ENCODE data around the gene COL17A1. TPM values are rescaled to one million over a fixed set of nuclear protein-coding genes. Genes with fewer than 3 reads are reported as not detected.

The COL17A1 gene
- total RNA-seq, 1 experiment from 2014 or later: 0.30 TPM

DNA sequence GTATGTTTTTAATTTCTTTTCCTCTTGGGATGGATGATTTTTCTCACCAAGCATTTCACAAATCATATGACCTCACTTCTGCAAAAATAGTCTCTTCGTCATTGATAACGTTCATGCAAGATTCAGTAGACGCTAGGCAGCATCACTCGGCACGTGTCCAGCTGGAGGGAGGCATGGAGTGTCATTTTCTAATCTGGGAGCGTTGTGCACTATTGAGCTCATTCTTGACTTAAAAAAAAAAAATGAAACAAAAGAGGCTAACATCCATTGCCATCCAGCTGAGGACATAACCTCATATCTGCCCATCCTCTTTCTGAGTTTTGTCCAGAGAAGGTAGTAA lies 56.2 kb downstream of the COL17A1 start:
- DNase-seq: no peak
- Histone ChIP-seq H3K27me3 (no peaks in the 10 kb centered on the region), H3K4me3 (no peak overlapping the region), H3K36me3 (peaks cover 16% of the 10 kb centered on the region), H3K9me3 (no peaks in the 10 kb centered on the region)

DNA sequence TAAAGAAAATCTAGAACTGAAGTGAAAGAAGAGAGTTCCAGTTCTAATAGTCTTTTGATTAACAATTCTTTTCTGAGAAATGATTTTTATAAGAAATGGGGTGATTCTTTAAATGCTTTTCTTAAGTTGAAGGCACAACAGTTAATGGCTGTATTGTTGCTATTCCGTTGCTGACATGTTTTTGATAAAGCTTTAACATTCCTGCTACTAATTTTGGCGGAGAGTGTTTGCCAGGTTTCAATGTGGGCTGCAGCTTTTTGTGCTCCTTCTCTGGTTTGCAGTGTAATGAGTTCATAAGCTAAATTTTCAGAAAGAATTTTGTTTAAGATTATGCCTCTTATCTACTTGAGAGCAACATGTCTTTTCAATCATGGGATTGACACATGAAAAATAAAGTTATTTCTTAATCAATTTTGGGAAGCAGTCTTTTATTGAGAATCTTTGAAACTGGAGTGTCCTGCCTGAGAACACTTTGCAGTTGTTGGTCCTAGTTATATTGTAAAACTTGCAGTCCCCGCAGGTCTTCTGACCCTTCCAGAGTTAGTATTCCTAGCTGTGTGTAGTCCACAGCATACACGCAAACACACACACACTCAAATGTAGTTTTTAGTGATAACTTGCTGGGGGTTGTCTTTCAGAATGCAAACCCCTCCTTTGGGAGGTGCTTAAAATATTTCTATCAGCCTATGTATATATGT lies 56.7 kb downstream of the COL17A1 start:
- Histone ChIP-seq H3K36me3 (peaks cover 21% of the 10 kb centered on the region), H3K27me3 (no peaks in the 10 kb centered on the region), H3K9me3 (no peaks in the 10 kb centered on the region), H3K4me3 (no peak overlapping the region)
- no peak for DNase-seq

DNA sequence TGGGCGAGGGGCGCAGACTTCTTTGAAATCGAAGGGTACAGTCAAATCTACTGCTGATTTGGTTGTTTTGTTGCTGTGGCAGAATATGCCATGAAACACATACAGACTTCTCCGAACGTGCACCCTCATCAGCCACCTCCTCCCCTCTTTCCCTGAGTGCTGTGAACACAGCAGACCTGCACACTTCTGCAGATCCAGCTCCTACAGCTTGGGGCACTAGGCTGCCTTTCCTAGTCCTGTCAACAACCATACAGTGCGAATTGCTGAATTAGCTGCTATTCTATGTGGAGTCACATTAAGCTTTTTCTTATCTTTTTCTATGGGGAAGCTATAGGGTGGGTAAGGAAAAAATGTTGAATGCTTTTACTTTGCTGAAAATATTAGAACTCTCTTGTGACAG lies 57.5 kb downstream of the COL17A1 start:
- Histone ChIP-seq H3K27me3 (no peaks in the 10 kb centered on the region), H3K9me3 (no peaks in the 10 kb centered on the region), H3K36me3 (peaks cover 30% of the 10 kb centered on the region), H3K4me3 (no peak overlapping the region)
- no peak for DNase-seq

DNA sequence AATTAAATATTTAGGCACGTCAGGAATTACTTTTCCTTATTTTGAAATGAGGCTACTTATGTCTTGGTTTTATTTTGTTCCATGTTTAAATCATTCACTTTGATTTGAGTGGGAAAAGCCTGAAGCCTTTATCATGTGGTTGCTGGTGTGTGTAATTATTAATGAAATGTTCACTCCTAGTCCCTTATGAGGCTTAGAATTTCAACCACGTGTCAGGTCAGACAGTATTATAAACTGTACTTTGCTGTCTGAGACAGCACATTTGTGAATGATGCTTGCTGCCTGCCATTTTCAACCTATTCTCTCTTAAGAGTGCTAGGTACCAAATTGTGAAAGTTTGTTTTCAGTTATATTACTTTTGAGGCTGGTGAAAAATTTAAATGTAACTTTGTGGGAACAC lies 58.9 kb downstream of the COL17A1 start:
- Histone ChIP-seq H3K4me3 (no peak overlapping the region), H3K36me3 (peaks cover 41% of the 10 kb centered on the region), H3K9me3 (no peaks in the 10 kb centered on the region), H3K27me3 (no peaks in the 10 kb centered on the region)
- DNase-seq: no peak

DNA sequence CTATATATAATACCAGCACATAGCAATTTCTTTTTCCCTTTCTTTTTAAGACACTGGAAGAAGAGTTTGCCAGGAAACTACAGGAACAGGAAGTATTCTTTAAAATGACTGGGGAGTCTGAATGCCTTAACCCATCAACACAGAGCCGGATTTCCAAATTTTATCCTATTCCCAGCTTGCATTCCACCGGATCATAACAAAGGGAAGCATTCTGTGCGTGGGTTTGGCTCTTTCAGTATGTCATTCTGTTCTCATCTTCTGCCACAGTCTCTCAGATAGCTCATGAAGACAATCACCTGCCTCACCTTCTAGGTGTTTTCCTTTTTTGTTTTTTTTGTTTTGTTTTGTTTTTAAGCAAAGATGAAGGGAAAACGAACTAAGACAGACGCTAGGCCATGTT lies 60.2 kb downstream of the COL17A1 start:
- H3K27me3 ChIP-seq: no peaks in the 10 kb centered on the region
- H3K36me3 ChIP-seq: peaks cover 50% of the 10 kb centered on the region
- no peaks in the 10 kb centered on the region for H3K9me3 ChIP-seq
- DNase-seq: no peak
- no peak overlapping the region for H3K4me3 ChIP-seq

DNA sequence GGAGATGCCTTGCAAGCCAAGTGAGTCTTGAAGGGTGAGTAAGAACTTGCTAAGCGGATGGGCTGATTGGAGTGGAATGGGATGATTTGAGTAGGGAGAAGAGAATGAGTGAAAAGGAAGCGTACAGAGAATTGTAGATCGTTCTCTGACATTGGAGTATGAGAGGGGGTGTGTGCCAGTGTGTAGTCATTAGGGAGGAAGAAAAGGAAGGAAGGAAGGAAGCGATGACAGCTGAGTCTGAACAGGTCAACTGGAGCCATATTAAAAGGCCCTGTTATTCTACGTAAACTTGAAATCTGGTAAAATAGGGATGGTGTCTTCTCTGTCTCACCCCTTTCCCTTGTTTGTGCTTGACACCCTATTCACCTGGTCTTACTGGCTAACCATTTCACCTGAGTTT lies 63.7 kb downstream of the COL17A1 start:
- H3K36me3 ChIP-seq: peaks cover 69% of the 10 kb centered on the region
- H3K27me3 ChIP-seq: no peaks in the 10 kb centered on the region
- DNase-seq: no peak
- H3K4me3 ChIP-seq: no peak overlapping the region
- no peaks in the 10 kb centered on the region for H3K9me3 ChIP-seq

DNA sequence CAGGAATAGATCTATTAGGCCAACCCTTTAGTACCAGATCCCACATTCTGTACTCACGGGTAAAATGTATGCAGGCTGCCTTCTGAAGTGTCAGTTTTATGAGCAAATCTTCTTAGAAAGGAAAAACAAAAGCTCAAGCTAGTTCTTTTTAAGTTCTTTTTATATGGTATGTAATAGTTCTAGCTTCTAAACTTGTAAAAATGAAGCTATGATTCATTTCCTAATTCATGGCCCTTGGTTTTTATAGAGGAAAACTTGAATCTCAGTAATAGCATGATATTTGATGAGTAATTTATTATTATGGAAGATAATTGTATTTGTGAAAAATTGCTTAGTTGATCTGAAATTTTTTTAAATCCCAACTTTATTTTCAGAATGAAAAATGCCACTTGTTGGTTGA lies 64.4 kb downstream of the COL17A1 start:
- Histone ChIP-seq H3K9me3 (no peaks in the 10 kb centered on the region), H3K27me3 (no peaks in the 10 kb centered on the region), H3K4me3 (no peak overlapping the region), H3K36me3 (peaks cover 69% of the 10 kb centered on the region)
- DNase-seq: no peak

DNA sequence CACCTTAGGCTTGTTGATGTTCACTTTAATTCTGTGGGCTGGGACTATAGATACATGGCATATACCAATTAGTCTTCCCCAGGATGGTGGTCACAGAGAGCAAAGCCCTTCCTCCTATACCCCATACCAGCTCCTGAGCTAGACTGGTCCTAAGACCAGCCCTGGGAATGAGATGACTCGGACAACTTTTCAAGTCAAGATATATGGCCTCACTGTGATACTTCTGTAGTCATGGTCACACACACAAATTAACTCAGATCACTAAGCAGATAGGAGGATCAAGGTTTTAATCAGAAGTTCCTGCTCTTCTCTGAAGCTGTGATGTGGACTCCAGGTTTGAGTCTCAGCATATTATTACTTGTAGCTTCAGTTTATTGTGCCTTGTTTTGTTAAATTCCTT lies 65.7 kb downstream of the COL17A1 start:
- Histone ChIP-seq H3K27me3 (no peaks in the 10 kb centered on the region), H3K36me3 (peaks cover 64% of the 10 kb centered on the region), H3K4me3 (no peak overlapping the region), H3K9me3 (no peaks in the 10 kb centered on the region)
- no peak for DNase-seq

DNA sequence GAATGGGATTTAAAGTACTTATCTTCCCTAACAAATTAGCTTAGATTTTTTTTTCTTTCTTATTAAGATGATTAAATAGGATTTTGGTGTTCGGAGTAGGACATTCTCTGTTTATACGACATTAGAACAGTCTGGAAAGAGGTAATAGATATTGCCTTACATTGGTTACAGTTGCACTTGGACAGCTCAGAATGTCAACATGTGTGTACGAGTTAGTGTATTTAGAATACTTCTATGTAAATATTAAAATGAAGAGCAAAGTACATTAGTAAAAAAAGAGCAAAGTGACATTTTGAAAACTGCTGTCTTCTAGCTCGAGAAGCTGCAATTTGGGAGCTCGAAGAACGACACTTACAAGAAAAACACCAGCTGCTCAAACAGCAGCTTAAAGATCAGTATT lies 67.2 kb downstream of the COL17A1 start:
- DNase-seq: no peak
- H3K4me3 ChIP-seq: no peak overlapping the region
- no peaks in the 10 kb centered on the region for H3K27me3 ChIP-seq
- peaks cover 57% of the 10 kb centered on the region for H3K36me3 ChIP-seq
- H3K9me3 ChIP-seq: no peaks in the 10 kb centered on the region

DNA sequence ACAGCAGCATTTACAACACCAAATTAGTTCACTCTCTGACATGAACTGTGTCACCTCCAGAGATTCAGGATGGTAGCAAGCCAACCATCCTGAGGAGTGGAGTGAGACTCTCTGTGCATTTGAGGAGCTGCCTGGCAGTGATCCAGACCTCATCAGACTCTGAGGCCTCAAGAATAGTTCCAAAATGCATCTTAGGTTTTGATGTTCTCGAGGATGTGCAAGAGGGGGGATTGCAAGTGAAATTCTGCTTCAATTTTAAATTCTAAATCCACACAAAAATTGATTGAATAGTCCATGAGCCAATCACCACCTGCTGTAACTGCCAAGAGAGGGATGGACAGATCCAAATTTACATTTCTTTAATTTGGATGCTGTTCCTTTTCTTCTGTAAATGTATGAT lies 69.0 kb downstream of the COL17A1 start:
- no peak overlapping the region for H3K4me3 ChIP-seq
- H3K27me3 ChIP-seq: no peaks in the 10 kb centered on the region
- peaks cover 43% of the 10 kb centered on the region for H3K36me3 ChIP-seq
- DNase-seq: no peak
- no peaks in the 10 kb centered on the region for H3K9me3 ChIP-seq

DNA sequence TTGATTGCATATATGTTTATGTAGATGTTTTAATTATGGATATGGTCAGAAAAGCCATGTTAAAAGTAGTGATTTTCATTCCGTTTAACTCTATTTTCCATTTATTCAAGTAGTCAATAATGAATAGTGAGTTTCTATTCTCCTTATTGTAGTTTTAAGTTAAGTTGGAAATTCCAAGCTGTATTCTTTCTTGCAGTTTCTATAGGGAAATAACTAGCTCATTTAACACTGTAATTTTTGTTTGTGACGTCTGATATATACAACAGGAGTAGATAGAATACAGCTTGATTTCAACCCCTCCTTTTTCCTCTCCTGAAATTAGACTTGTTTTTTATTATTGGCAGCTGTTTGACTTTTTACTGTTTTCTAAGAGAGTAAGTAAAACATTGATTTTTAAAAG lies 71.5 kb downstream of the COL17A1 start:
- Histone ChIP-seq H3K36me3 (peaks cover 25% of the 10 kb centered on the region), H3K9me3 (no peaks in the 10 kb centered on the region), H3K27me3 (no peaks in the 10 kb centered on the region), H3K4me3 (no peak overlapping the region)
- DNase-seq: no peak

DNA sequence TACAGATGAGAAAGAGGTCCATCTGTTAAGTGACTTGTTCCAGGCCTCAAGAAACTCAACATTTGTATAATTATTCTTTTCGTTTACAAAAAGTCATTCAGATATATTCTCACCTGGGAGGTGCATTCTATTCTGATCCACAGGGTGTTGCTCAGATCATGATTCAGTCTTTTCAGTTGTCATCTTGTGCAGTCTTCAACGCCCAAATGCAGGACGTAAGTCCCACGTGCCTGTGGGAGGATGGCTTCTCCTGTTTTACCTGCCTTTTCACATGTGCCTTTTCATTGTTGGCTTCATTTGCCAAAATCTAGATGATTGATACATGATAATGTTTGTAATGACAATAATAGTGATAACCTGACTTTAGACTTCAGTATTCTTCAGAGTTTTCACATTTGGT lies 72.2 kb downstream of the COL17A1 start:
- no peak for DNase-seq
- H3K9me3 ChIP-seq: no peaks in the 10 kb centered on the region
- H3K36me3 ChIP-seq: peaks cover 23% of the 10 kb centered on the region
- H3K4me3 ChIP-seq: no peak overlapping the region
- H3K27me3 ChIP-seq: no peaks in the 10 kb centered on the region

DNA sequence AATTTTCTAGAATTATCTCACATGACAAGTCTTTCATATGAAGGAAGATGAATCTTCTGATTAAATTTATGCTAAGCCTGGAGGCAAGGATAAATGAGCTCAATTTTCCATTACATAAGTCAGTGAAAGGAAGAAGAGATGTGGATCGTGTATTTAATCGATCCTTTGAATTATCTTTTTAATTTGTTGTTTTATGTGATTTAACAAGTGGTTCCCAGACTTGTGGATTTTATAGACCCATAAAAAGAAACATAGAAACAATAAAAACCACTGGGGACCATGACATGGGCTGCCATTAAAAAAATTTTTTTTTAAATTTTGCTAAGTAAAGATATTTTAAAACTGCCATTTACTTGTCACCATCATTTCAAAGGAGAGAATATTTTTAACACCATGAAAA lies 73.8 kb downstream of the COL17A1 start:
- peaks cover 20% of the 10 kb centered on the region; the same call in 1 of the 2 replicates for H3K36me3 ChIP-seq
- no peaks in the 10 kb centered on the region for H3K27me3 ChIP-seq
- DNase-seq: no peak
- H3K9me3 ChIP-seq: no peaks in the 10 kb centered on the region
- H3K4me3 ChIP-seq: no peak overlapping the region

DNA sequence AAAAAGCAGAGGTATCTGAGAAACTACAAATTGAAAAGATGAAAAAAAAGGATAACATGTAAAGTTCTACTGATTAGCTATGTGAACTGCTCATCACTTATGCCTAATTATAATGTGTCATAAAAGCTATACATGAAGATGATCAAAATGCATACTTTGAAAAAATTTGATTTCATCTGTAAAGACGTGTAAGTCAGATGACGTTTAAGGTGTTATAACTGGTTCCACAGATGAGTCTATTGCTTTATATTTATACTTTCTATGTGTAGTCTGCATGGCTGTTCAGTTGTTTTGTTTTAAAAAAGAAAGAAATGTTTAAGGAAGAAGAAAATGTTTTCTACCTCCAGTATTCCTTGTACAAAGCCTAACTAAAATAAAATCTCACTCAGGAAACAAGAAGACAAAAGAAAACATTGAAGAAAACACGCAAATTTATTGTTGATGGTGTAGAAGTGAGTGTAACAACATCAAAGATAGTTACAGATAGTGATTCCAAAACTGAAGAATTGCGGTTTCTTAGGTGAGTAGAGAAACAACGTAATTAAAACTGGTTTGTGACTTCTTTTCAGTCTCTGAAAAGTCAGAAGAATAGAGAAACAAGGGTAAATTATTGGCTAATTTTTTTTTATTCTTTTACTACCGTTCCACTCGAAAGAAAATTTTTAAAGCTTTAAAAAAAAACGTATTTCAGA lies 80.4 kb downstream of the COL17A1 start:
- H3K27me3 ChIP-seq: no peaks in the 10 kb centered on the region
- peaks cover 40% of the 10 kb centered on the region for H3K36me3 ChIP-seq
- no peaks in the 10 kb centered on the region for H3K9me3 ChIP-seq
- H3K4me3 ChIP-seq: no peak overlapping the region
- no peak for DNase-seq

DNA sequence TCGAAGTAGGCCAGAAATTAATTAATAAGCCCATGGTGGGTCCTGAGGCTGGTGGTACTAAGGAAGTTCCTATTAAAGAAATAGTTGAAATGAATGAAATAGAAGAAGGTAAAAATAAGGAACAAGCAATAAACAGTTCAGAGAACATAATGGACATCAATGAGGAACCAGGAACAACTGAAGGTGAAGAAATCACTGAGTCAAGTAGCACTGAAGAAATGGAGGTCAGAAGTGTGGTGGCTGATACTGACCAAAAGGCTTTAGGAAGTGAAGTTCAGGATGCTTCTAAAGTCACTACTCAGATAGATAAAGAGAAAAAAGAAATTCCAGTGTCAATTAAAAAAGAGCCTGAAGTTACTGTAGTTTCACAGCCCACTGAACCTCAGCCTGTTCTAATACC lies 82.8 kb downstream of the COL17A1 start:
- peaks cover 50% of the 10 kb centered on the region for H3K36me3 ChIP-seq

DNA sequence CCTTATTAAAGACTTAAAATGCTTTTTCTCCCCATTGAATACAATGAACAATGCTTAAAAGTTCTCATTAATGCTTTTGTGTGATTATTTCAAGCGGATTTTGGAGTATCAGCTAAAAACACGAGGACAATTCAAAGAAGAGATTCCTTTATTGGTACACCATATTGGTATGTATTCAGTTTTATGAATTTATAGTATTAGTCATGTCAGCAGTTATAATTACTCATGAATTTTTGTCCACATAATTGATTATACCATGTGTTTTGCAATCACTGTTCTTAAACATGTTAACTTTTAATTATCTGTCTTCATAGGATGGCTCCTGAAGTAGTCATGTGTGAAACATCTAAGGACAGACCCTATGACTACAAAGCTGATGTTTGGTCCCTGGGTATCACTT lies 86.9 kb downstream of the COL17A1 start:
- no peaks in the 10 kb centered on the region for H3K9me3 ChIP-seq
- no peaks in the 10 kb centered on the region for H3K27me3 ChIP-seq
- H3K36me3 ChIP-seq: peaks cover 39% of the 10 kb centered on the region
- no peak for DNase-seq
- no peak overlapping the region for H3K4me3 ChIP-seq

More for the DNA sequence above, 82.8 kb downstream of the COL17A1 start:
- Histone ChIP-seq H3K4me3 (no peak overlapping the region), H3K27me3 (no peaks in the 10 kb centered on the region), H3K9me3 (no peaks in the 10 kb centered on the region)
- no peak for DNase-seq

DNA sequence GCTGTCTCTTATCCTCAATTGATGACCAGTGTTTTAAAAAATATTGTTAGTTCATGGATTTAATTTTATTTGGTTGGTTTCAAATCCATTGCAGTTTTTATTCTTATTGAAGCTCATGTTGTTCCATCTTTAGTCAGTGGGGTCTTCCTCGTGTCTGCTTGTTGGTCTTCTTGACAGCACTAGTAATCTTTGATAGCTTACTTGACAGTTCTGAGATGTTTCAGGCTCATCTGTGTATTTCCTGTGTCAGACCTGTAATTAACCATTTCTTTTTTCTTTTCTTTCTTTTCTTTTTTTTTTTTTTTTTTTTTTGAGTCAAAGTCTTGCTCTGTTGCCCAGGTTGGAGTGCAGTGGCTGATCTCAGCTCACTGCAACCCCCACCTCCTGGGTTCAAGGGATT lies 90.5 kb downstream of the COL17A1 start:
- Histone ChIP-seq H3K36me3 (peaks cover 19% of the 10 kb centered on the region), H3K27me3 (no peaks in the 10 kb centered on the region), H3K9me3 (no peaks in the 10 kb centered on the region), H3K4me3 (no peak overlapping the region)
- DNase-seq: no peak

DNA sequence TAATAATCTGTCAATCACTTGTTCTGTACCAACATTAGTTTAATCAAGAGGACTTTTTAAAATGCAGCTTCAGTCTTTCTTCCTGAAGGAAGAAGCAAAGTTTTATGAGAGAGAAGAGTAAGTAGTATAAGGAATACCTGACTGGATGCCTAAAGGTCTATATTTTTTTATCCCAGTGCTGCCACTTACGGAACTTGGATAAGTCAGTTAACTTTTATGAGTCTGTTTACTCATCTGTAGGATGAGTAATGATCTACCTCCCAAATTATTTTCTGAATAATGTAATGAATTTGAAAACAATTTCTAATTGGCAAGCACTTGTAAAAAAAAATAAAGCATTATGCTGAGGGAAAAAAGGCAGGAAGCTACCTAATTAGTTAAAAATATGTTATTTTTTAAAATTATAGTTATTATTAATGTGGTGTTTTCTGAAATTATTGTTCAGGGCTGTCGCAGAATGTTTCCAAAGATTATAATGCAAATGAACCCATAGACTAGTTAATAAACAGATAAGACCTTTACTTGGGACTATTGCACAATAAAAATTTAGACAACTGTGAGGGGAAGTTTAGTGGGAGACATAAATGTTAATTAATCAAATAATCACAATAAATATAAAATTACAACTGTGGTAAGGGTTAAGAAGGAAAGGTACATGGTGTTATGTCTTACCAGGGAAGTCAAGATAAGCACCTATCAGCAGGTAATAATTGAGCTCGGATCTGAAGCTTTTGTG lies 94.1 kb downstream of the COL17A1 start:
- Histone ChIP-seq H3K9me3 (no peaks in the 10 kb centered on the region), H3K27me3 (no peaks in the 10 kb centered on the region), H3K4me3 (no peak overlapping the region), H3K36me3 (0 out of 2 replicates have a peak, but pooled peaks cover 2% of the 10 kb centered on the region)
- no peak for DNase-seq

All from MG63 (cell line).